ENCODE data around the gene TCP1.

The TCP1 gene

GRCh38 chr6:159830501-159831372 lies 41.3 kb upstream of the TCP1 start:
- Histone ChIP-seq H2BK120ac (ENCODE audit: insufficient read depth, low read length, poor library complexity) (no peak overlapping the region), H2BK5ac (ENCODE audit: low read depth, low read length, poor library complexity) (no peak overlapping the region), H3K4me3 (ENCODE audit: low read depth, low read length) (no peak overlapping the region), H3K36me3 (ENCODE audit: control insufficient read depth in 1 of 2, insufficient read depth in 2 of 2, low read length in 2 of 2) (no peaks in the 10 kb centered on the region), H3K79me1 (ENCODE audit: low read length) (no peaks in the 10 kb centered on the region), H4K91ac (ENCODE audit: low read depth, low read length) (no peak overlapping the region), H3K4me2 (ENCODE audit: low read length) (no peak overlapping the region), H2AK5ac (ENCODE audit: low read length) (no peak overlapping the region), H3K23ac (ENCODE audit: low read length) (no peak overlapping the region), H3K9ac (ENCODE audit: low read length) (no peak overlapping the region), H3K4me1 (ENCODE audit: control insufficient read depth in 1 of 2, insufficient read depth in 2 of 2, low read length in 2 of 2) (peaks cover 0 to 2% of the 10 kb centered on the region in 2 experiments), H4K12ac (ENCODE audit: low read depth, low read length) (no peak overlapping the region), H2BK12ac (ENCODE audit: low read length) (no peak overlapping the region), H3K79me2 (ENCODE audit: control insufficient read depth, insufficient read depth, low read length, poor library complexity) (no peaks in the 10 kb centered on the region), H3K14ac (ENCODE audit: low read length) (no peak overlapping the region), H3K4ac (ENCODE audit: low read depth, low read length) (no peak overlapping the region), H3K9me3 (ENCODE audit: insufficient read depth, low read depth, low read length) (no peaks in the 10 kb centered on the region), H4K8ac (ENCODE audit: low read depth, low read length) (no peak overlapping the region), H3K27me3 (ENCODE audit: insufficient read depth, low read length) (no peaks in the 10 kb centered on the region), H3K27ac (ENCODE audit: low read depth, low read length) (no peak overlapping the region), H2AFZ (ENCODE audit: insufficient read depth, low read length, poor library complexity) (no peak overlapping the region), H3K18ac (ENCODE audit: low read length) (no peak overlapping the region)
- no peak for DNase-seq
- WGBS (ENCODE audit: extremely low coverage, insufficient coverage, insufficient read length) = no CpG with 5 or more reads among the region's 11 CpGs

GRCh38 chr6:159829526-159829925 lies 40.1 kb upstream of the TCP1 start:
- H3K14ac ChIP-seq (ENCODE audit: low read length) = no peak overlapping the region
- WGBS (ENCODE audit: extremely low coverage, insufficient coverage, insufficient read length) = no CpG with 5 or more reads among the region's 4 CpGs

GRCh38 chr6:159828074-159828473 lies 38.7 kb upstream of the TCP1 start:
- no peaks in the 10 kb centered on the region for H3K79me2 ChIP-seq (ENCODE audit: control insufficient read depth, insufficient read depth, low read length, poor library complexity)
- no peaks in the 10 kb centered on the region for H3K79me1 ChIP-seq (ENCODE audit: low read length)
- no peak overlapping the region for H2BK120ac ChIP-seq (ENCODE audit: insufficient read depth, low read length, poor library complexity)
- no peak overlapping the region for H3K27ac ChIP-seq (ENCODE audit: low read depth, low read length)
- H3K23ac ChIP-seq (ENCODE audit: low read length) = no peak overlapping the region
- H3K9me3 ChIP-seq (ENCODE audit: insufficient read depth, low read depth, low read length) = no peaks in the 10 kb centered on the region
- no peak for DNase-seq
- H2AK5ac ChIP-seq (ENCODE audit: low read length) = no peak overlapping the region
- H3K4me3 ChIP-seq (ENCODE audit: low read depth, low read length) = no peak overlapping the region
- no peak overlapping the region for H3K18ac ChIP-seq (ENCODE audit: low read length)
- H3K14ac ChIP-seq (ENCODE audit: low read length) = no peak overlapping the region
- no peak overlapping the region for H3K4ac ChIP-seq (ENCODE audit: low read depth, low read length)
- no peak overlapping the region for H2BK12ac ChIP-seq (ENCODE audit: low read length)
- no peak overlapping the region for H4K12ac ChIP-seq (ENCODE audit: low read depth, low read length)
- no CpG with 5 or more reads among the region's 7 CpGs for WGBS (ENCODE audit: extremely low coverage, insufficient coverage, insufficient read length)
- no peak overlapping the region for H2AFZ ChIP-seq (ENCODE audit: insufficient read depth, low read length, poor library complexity)
- peaks cover 0 to 2% of the 10 kb centered on the region in 2 experiments for H3K4me1 ChIP-seq (ENCODE audit: control insufficient read depth in 1 of 2, insufficient read depth in 2 of 2, low read length in 2 of 2)
- no peaks in the 10 kb centered on the region for H3K36me3 ChIP-seq (ENCODE audit: control insufficient read depth in 1 of 2, insufficient read depth in 2 of 2, low read length in 2 of 2)
- no peak overlapping the region for H4K8ac ChIP-seq (ENCODE audit: low read depth, low read length)
- H2BK5ac ChIP-seq (ENCODE audit: low read depth, low read length, poor library complexity) = no peak overlapping the region
- H3K9ac ChIP-seq (ENCODE audit: low read length) = no peak overlapping the region
- H3K27me3 ChIP-seq (ENCODE audit: insufficient read depth, low read length) = no peaks in the 10 kb centered on the region
- H3K4me2 ChIP-seq (ENCODE audit: low read length) = no peak overlapping the region
- H4K91ac ChIP-seq (ENCODE audit: low read depth, low read length) = no peak overlapping the region

More at GRCh38 chr6:159829526-159829925, 40.1 kb upstream of the TCP1 start:
- H3K27me3 ChIP-seq (ENCODE audit: insufficient read depth, low read length) = no peaks in the 10 kb centered on the region
- no peak overlapping the region for H3K4me3 ChIP-seq (ENCODE audit: low read depth, low read length)
- H3K18ac ChIP-seq (ENCODE audit: low read length) = no peak overlapping the region
- no peak overlapping the region for H3K4me2 ChIP-seq (ENCODE audit: low read length)
- no peak overlapping the region for H3K4ac ChIP-seq (ENCODE audit: low read depth, low read length)
- no peaks in the 10 kb centered on the region for H3K36me3 ChIP-seq (ENCODE audit: control insufficient read depth in 1 of 2, insufficient read depth in 2 of 2, low read length in 2 of 2)
- no peak overlapping the region for H3K23ac ChIP-seq (ENCODE audit: low read length)
- H2BK12ac ChIP-seq (ENCODE audit: low read length) = no peak overlapping the region
- no peak overlapping the region for H4K91ac ChIP-seq (ENCODE audit: low read depth, low read length)
- no peak overlapping the region for H3K9ac ChIP-seq (ENCODE audit: low read length)
- no peak overlapping the region for H2BK5ac ChIP-seq (ENCODE audit: low read depth, low read length, poor library complexity)
- no peaks in the 10 kb centered on the region for H3K79me1 ChIP-seq (ENCODE audit: low read length)
- H3K4me1 ChIP-seq (ENCODE audit: control insufficient read depth in 1 of 2, insufficient read depth in 2 of 2, low read length in 2 of 2) = peaks cover 0 to 2% of the 10 kb centered on the region in 2 experiments
- no peak overlapping the region for H4K12ac ChIP-seq (ENCODE audit: low read depth, low read length)
- no peak overlapping the region for H2AK5ac ChIP-seq (ENCODE audit: low read length)
- no peak overlapping the region for H2AFZ ChIP-seq (ENCODE audit: insufficient read depth, low read length, poor library complexity)
- no peaks in the 10 kb centered on the region for H3K79me2 ChIP-seq (ENCODE audit: control insufficient read depth, insufficient read depth, low read length, poor library complexity)
- H2BK120ac ChIP-seq (ENCODE audit: insufficient read depth, low read length, poor library complexity) = no peak overlapping the region
- no peak for DNase-seq
- H3K27ac ChIP-seq (ENCODE audit: low read depth, low read length) = no peak overlapping the region
- no peak overlapping the region for H4K8ac ChIP-seq (ENCODE audit: low read depth, low read length)
- H3K9me3 ChIP-seq (ENCODE audit: insufficient read depth, low read depth, low read length) = no peaks in the 10 kb centered on the region

- no peaks in the 10 kb centered on the region for H3K27me3 ChIP-seq (ENCODE audit: insufficient read depth, low read length)
- no peak overlapping the region for H4K91ac ChIP-seq (ENCODE audit: low read depth, low read length)
- H2BK5ac ChIP-seq (ENCODE audit: low read depth, low read length, poor library complexity) = no peak overlapping the region
- H3K23ac ChIP-seq (ENCODE audit: low read length) = no peak overlapping the region
- no peak overlapping the region for H3K9ac ChIP-seq (ENCODE audit: low read length)
- H4K8ac ChIP-seq (ENCODE audit: low read depth, low read length) = no peak overlapping the region
- H2BK120ac ChIP-seq (ENCODE audit: insufficient read depth, low read length, poor library complexity) = no peak overlapping the region
- H3K14ac ChIP-seq (ENCODE audit: low read length) = no peak overlapping the region
- H3K36me3 ChIP-seq (ENCODE audit: control insufficient read depth in 1 of 2, insufficient read depth in 2 of 2, low read length in 2 of 2) = no peaks in the 10 kb centered on the region
- H2AFZ ChIP-seq (ENCODE audit: insufficient read depth, low read length, poor library complexity) = no peak overlapping the region
- WGBS (ENCODE audit: extremely low coverage, insufficient coverage, insufficient read length) = no CpG with 5 or more reads among the region's 16 CpGs
- no peaks in the 10 kb centered on the region for H3K79me2 ChIP-seq (ENCODE audit: control insufficient read depth, insufficient read depth, low read length, poor library complexity)
- H2BK12ac ChIP-seq (ENCODE audit: low read length) = no peak overlapping the region
- H3K9me3 ChIP-seq (ENCODE audit: insufficient read depth, low read depth, low read length) = no peaks in the 10 kb centered on the region
- H3K4me3 ChIP-seq (ENCODE audit: low read depth, low read length) = no peak overlapping the region
- no peak overlapping the region for H3K4me2 ChIP-seq (ENCODE audit: low read length)
- H3K4ac ChIP-seq (ENCODE audit: low read depth, low read length) = no peak overlapping the region
- no peak overlapping the region for H4K12ac ChIP-seq (ENCODE audit: low read depth, low read length)
- no peak overlapping the region for H2AK5ac ChIP-seq (ENCODE audit: low read length)
- peak in 1 of 2 donors; percentile 16 for DNase-seq
- H3K79me1 ChIP-seq (ENCODE audit: low read length) = no peaks in the 10 kb centered on the region
- H3K18ac ChIP-seq (ENCODE audit: low read length) = no peak overlapping the region
- peaks cover 0 to 2% of the 10 kb centered on the region in 2 experiments for H3K4me1 ChIP-seq (ENCODE audit: control insufficient read depth in 1 of 2, insufficient read depth in 2 of 2, low read length in 2 of 2)
- no peak overlapping the region for H3K27ac ChIP-seq (ENCODE audit: low read depth, low read length)
Measured at GRCh38 chr6:159826968-159827647, 37.7 kb upstream of the TCP1 start.

All from trophoblast cell (in vitro differentiated cells and primary cell).